HepG2 (cell line): ENCODE results near the gene ARMH1. TPM values are rescaled to one million over a fixed set of nuclear protein-coding genes. Genes with fewer than 3 reads are reported as not detected.

Source experiments
- MEIS1 ChIP-seq: sonication (generic); formaldehyde crosslinking; IDR thresholded peaks from 2 replicates; pipeline ENCODE4 v1.9.0; 2021; ENCODE audit warnings: mild to moderate bottlenecking, missing genetic modification reagents, moderate library complexity, borderline replicate concordance
- NCOA5 ChIP-seq: sonication (generic); formaldehyde crosslinking; IDR thresholded peaks from 2 replicates; pipeline ENCODE4 v1.4.0; 2020; ENCODE audit warnings: missing genetic modification reagents
- NFIB ChIP-seq: sonication (generic); formaldehyde crosslinking; IDR thresholded peaks from 2 replicates; pipeline ENCODE4 v1.9.0; 2021; ENCODE audit warnings: missing genetic modification reagents, mild to moderate bottlenecking, borderline replicate concordance
- RELA ChIP-seq: sonication (generic); formaldehyde crosslinking; IDR thresholded peaks from 2 replicates; pipeline ENCODE4 v1.4.0; 2020; ENCODE audit warnings: missing genetic modification reagents
- RNF2 ChIP-seq: fragments of 450-650 bp; conservative IDR thresholded peaks from 2 replicates; pipeline ENCODE4 v1.6.1; 2016; ENCODE audit warnings: low read depth
- SOX6 ChIP-seq, 2 experiments: fragments of 450-650 bp in 1 of 2; sonication (generic) in 1 of 2; formaldehyde crosslinking in 1 of 2; IDR thresholded peaks; 2 replicates each; pipeline versions ENCODE4 v1.4.0 to v1.6.1; 2017 to 2020; ENCODE audit warnings: antibody characterized with exemption in 1 of 2, mild to moderate bottlenecking in 1 of 2, missing genetic modification reagents in 1 of 2
- ZNF382 ChIP-seq: sonication (generic); formaldehyde crosslinking; IDR thresholded peaks from 2 replicates; pipeline ENCODE4 v1.5.0; 2020; ENCODE audit warnings: missing genetic modification reagents, mild to moderate bottlenecking, borderline replicate concordance
- polyA plus RNA-seq, 8 experiments: library from polyadenylated mRNA; depleted of rRNA in 3 of 8; stranded (reverse) in 7 of 8; unstranded in 1 of 8; fragments of >200 nt; fragmentation: Illumina TruSeq in 4 of 8; extraction: Trizol in 4 of 8; gene quantifications; 2 replicates each; pipeline versions ENCODE4 v1.2.1 to v1.2.3, GENCODE V29; 2011 to 2016; ENCODE audit warnings: low read depth in 4 of 8, missing spikeins in 1 of 8, mixed read lengths in 1 of 8; ENCODE audit not compliant: insufficient read depth in 1 of 8
- total RNA-seq, 5 experiments: library from RNA; depleted of rRNA; stranded (reverse); fragments of >200 nt; fragmentation: Illumina TruSeq; extraction: Trizol; gene quantifications; 2 replicates each; pipeline ENCODE4 v1.2.3, GENCODE V29; 2016; ENCODE audit warnings: low read depth in 1 of 5
- TF ChIP-seq, protein P1 (sequence below): sonication (generic); formaldehyde crosslinking; IDR thresholded peaks from 2 replicates; pipeline ENCODE4 v1.4.0; 2020; ENCODE audit warnings: missing genetic modification reagents
- TF ChIP-seq, protein P2 (sequence below): sonication (generic); formaldehyde crosslinking; IDR thresholded peaks from 2 replicates; pipeline ENCODE4 v1.4.0; 2020; ENCODE audit warnings: mild to moderate bottlenecking, missing genetic modification reagents
- TF ChIP-seq, protein P3 (sequence below): sonication (generic); formaldehyde crosslinking; IDR thresholded peaks from 2 replicates; pipeline ENCODE4 v1.4.0; 2020; ENCODE audit warnings: mild to moderate bottlenecking, missing genetic modification reagents

ARMH1 gene
- total and polyA plus RNA-seq, 2 of the 13 experiments (the other 11 are each of a cell fraction or from before 2014, with no cell fraction given) = 0.69 TPM; not detected in 1

DNA sequence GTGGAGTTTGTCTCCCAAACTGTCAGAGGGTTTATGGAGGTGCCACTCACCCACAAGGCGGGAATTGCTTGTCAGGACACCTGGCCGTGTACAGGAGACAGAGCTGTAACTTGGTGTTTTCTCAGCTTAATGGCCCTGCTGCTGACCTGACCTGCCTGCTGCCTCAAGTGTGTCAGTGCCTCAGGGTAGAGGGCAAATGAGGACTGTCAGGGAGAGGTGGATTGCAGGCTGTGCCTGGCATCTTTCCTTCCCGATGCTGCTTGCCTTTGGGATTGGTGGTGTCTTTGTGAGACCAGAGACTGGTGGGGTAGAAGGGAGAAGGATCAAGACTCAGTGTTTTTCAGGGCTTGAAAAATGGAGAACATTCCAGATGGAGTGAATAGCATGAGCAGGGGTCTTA is 31.6 kb upstream of the ARMH1 start (continued):
- TF ChIP-seq, protein P1, sequence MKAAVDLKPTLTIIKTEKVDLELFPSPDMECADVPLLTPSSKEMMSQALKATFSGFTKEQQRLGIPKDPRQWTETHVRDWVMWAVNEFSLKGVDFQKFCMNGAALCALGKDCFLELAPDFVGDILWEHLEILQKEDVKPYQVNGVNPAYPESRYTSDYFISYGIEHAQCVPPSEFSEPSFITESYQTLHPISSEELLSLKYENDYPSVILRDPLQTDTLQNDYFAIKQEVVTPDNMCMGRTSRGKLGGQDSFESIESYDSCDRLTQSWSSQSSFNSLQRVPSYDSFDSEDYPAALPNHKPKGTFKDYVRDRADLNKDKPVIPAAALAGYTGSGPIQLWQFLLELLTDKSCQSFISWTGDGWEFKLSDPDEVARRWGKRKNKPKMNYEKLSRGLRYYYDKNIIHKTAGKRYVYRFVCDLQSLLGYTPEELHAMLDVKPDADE (CRISPR knock-in tag) = no peak
- TF ChIP-seq MEIS1 = no peak
- TF ChIP-seq, protein P2, sequence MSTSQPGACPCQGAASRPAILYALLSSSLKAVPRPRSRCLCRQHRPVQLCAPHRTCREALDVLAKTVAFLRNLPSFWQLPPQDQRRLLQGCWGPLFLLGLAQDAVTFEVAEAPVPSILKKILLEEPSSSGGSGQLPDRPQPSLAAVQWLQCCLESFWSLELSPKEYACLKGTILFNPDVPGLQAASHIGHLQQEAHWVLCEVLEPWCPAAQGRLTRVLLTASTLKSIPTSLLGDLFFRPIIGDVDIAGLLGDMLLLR (CRISPR knock-in tag) = no peak
- TF ChIP-seq, protein P3, sequence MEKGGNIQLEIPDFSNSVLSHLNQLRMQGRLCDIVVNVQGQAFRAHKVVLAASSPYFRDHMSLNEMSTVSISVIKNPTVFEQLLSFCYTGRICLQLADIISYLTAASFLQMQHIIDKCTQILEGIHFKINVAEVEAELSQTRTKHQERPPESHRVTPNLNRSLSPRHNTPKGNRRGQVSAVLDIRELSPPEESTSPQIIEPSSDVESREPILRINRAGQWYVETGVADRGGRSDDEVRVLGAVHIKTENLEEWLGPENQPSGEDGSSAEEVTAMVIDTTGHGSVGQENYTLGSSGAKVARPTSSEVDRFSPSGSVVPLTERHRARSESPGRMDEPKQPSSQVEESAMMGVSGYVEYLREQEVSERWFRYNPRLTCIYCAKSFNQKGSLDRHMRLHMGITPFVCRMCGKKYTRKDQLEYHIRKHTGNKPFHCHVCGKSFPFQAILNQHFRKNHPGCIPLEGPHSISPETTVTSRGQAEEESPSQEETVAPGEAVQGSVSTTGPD (CRISPR knock-in tag) = no peak
- TF ChIP-seq RNF2 = no peak
- no peak for TF ChIP-seq ZNF382 (CRISPR knock-in tag)
- TF ChIP-seq RELA (CRISPR knock-in tag) = no peak
- no peak for TF ChIP-seq NCOA5 (CRISPR knock-in tag)
- no peak for TF ChIP-seq NFIB (CRISPR knock-in tag)
- TF ChIP-seq SOX6 (IDR thresholded peaks at IDR 0.05) = no peak
- TF ChIP-seq SOX6 (CRISPR knock-in tag; IDR thresholded peaks at IDR 0.05) = no peak
- TF ChIP-seq, all 625 proteins: peak for 0
